ENCODE results near the gene KIF21A.
"Not testable (repeated sequence)": the region's sequence is repeated elsewhere in the genome, so short reads cannot be mapped to it uniquely, and the experiment has no call there.

The KIF21A gene

DNA sequence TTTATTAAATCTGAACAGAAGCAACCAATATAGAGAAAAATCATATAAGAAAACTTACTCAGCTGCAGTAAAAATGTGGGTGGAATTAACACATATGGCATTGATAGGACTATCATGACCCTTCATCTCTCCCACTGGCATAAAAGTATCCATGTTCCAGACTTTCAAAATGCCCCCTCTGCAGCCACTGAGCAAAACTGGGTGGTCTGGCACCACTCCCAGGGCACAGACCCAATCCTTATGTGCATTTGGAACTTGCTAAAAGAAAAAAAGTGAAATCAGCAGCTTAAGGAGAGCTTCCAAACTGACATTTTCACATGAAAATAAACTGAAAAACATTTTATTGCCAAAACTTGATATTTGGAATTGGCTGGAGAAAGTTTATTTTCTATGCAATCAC lies 141.5 kb downstream of the KIF21A start:
- TF ChIP-seq, protein P1, sequence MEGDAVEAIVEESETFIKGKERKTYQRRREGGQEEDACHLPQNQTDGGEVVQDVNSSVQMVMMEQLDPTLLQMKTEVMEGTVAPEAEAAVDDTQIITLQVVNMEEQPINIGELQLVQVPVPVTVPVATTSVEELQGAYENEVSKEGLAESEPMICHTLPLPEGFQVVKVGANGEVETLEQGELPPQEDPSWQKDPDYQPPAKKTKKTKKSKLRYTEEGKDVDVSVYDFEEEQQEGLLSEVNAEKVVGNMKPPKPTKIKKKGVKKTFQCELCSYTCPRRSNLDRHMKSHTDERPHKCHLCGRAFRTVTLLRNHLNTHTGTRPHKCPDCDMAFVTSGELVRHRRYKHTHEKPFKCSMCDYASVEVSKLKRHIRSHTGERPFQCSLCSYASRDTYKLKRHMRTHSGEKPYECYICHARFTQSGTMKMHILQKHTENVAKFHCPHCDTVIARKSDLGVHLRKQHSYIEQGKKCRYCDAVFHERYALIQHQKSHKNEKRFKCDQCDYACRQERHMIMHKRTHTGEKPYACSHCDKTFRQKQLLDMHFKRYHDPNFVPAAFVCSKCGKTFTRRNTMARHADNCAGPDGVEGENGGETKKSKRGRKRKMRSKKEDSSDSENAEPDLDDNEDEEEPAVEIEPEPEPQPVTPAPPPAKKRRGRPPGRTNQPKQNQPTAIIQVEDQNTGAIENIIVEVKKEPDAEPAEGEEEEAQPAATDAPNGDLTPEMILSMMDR (IDR thresholded peaks at IDR 0.05; ENCODE audit: low read depth, low read length), result no peak
- no peak for DNase-seq (ENCODE audit: extremely low read depth, low read depth)

DNA sequence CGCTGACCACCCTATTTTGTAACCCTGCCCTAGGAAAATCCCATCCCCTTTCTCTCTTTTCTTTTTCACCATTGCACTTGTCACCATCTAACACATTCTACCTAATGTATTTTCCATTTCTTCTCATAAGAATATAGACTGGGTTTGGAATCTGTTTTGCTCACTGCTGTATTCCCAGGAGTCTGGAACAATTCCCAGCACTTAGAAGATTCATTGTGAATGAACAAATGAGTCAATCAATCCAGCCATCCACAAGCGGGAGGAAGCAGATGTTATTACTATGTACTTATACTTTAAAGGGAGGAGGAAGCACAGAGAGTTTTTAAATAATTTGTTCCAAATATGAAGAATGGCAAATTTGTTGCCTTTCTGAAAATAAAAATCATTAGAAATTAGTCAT lies 142.1 kb downstream of the KIF21A start:
- TF ChIP-seq, protein P1 (IDR thresholded peaks at IDR 0.05; ENCODE audit: low read depth, low read length), result no peak
- no peak for DNase-seq (ENCODE audit: extremely low read depth, low read depth)

DNA sequence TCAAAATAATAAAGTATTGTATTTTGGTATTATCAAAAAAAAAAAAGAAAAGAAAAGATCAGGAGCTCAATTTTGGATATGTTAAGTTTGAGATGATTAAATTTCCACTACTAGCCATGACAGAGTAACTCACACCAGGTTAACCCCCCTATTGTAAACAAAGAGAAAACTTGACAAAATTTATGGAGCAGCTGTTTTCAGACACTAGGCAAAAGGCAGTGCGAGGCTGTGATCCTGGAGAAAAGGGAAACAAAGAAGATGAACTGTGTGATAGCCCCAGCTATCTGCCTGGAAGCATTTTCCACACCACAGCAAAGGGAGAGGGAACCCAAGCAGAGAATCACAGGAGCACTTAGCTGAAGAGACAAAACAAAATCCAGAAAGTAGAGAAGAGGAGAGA lies 145.0 kb downstream of the KIF21A start:
- TF ChIP-seq, protein P1 (IDR thresholded peaks at IDR 0.05; ENCODE audit: low read depth, low read length), result no peak

DNA sequence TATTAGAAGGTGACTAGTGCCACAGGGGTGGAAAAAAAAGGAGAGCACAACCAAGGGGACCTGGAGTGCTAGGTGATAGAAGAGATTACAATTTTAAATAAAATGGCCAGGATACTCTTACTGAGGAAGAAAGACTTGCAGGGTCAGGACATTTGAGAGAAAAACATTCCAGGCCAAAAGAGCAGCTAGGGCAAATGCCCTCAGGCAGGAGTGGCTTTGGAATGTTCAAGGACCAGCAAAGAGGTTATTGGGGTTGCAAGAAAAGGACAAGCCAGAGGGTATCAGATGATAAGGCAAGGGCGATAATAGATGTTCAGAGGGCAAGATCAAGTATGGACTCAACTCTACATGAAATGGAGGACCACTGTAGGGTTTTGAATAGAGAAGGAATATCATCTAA lies 146.4 kb downstream of the KIF21A start:
- TF ChIP-seq, protein P1 (IDR thresholded peaks at IDR 0.05; ENCODE audit: low read depth, low read length), result no peak
- DNase-seq (ENCODE audit: extremely low read depth, low read depth), result no peak

More for the DNA sequence above, 145.0 kb downstream of the KIF21A start:
- no peak for DNase-seq (ENCODE audit: extremely low read depth, low read depth)

DNA sequence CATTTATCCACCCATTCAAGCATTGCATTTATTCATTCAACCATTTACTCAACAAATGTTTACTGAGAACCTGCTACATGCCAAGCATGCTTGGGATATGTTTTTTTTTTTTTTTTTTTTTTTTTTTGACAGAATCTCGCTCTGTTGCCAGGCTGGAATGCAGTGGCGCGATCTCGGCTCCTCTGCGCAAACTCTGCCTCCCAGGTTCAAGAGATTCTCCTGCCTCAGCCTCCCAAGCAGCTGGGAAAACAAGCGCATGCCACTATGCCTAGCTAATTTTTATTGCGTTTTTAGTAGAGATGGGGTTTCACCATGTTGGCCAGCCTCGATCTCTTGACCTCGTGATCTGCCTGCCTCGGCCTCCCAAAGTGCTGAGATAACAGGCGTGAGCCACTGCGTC lies 147.3 kb downstream of the KIF21A start:
- DNase-seq (ENCODE audit: extremely low read depth, low read depth), result not testable (repeated sequence)

DNA sequence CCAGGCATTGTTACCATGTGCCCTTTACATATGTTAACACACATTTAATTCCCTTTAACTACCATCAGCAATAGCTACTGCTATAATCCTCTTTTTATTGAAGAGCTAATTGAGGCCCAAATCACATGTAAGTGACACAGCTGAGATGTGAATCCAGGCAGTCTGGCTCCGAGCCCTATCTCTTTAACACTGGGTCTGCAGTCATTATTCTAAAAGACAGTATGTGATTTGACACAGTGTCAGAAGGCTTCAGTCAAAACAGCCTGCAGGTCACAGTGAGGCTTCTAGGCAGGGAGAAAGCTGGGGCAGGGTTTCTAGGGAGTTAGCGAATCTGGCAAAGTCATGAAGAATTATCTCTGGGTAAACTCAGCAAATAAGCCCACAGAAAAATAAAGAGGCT lies 148.2 kb downstream of the KIF21A start:
- TF ChIP-seq, protein P1 (IDR thresholded peaks at IDR 0.05; ENCODE audit: low read depth, low read length), result no peak
- no peak for DNase-seq (ENCODE audit: extremely low read depth, low read depth)

DNA sequence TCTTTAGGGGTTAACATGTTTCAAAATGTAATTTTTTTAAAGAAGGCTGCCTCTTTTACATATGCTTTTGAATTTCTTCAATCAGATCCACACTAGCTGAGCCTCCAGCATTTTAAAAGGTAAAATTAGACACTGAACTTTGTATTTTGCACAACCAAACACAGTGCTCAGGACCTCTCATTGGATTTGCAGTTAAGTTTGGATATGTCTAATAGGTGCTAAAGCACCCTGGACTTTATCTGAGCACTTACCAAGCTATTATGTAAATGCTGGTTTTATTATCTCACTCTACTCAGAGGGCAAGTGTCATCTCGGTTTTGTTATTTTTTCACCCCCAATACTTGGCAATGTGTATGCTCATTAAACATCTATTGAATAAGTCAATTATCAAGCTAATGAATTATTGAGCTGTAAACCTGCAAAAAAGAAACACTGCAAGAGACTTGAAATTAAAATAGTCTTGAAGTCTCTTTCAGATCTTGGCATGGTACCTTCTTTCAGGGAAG lies 150.7 kb downstream of the KIF21A start:
- no peak for DNase-seq (ENCODE audit: extremely low read depth, low read depth)
- TF ChIP-seq, protein P1 (IDR thresholded peaks at IDR 0.05; ENCODE audit: low read depth, low read length), result no peak

DNA sequence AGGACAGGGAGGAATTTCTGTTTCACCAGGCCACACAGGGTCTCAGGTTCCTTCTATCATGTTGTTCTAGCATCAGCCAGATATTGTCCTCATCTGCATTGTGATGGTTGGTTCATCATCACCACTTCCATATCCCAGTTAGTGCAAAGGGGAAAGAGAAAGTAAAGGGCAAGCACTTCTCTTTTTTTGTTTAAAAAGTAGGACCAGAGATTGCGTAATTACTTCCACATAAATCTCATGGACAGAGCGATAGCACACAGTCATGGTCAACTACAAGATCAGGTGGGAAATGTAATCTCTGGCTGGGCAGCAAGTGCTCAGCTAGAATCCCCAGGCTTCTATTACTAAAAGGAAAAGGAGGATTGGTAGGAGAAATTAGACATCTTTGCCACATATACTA lies 155.1 kb downstream of the KIF21A start:
- DNase-seq (ENCODE audit: extremely low read depth, low read depth), result no peak
- TF ChIP-seq, protein P1 (IDR thresholded peaks at IDR 0.05; ENCODE audit: low read depth, low read length), result no peak

All from AG09319 (cell line).